Measurements from ENCODE around the gene GPC3. TPM values are rescaled to one million over a fixed set of nuclear protein-coding genes. Genes with fewer than 3 reads are reported as not detected.
"Not testable (repeated sequence)": the region's sequence is repeated elsewhere in the genome, so short reads cannot be mapped to it uniquely, and the experiment has no call there.

GPC3 gene
- total RNA-seq, result 4.9 TPM

GRCh38 chrX:133985164-133985966 lies at the start of gene GPC3:
Gene GPC3, minus strand, starts transcription at chrX:133985594.
- DNase-seq (ENCODE audit: low spot score), result no peak

GRCh38 chrX:134032441-134032840 lies 47.0 kb upstream of the GPC3 start:
- no peak for DNase-seq (ENCODE audit: low spot score)

- DNase-seq (ENCODE audit: low spot score), result peak; percentile 51
Measured at GRCh38 chrX:134026565-134027311, 41.3 kb upstream of the GPC3 start.

GRCh38 chrX:134025986-134026545 lies 40.7 kb upstream of the GPC3 start:
- no peak for DNase-seq (ENCODE audit: low spot score)

- no peak for DNase-seq (ENCODE audit: low spot score)
Measured at GRCh38 chrX:134024686-134025377, 39.4 kb upstream of the GPC3 start.

- DNase-seq (ENCODE audit: low spot score), result no peak
Measured at GRCh38 chrX:134023851-134024281, 38.5 kb upstream of the GPC3 start.

GRCh38 chrX:134020910-134021309 lies 35.5 kb upstream of the GPC3 start:
- no peak for DNase-seq (ENCODE audit: low spot score)

- DNase-seq (ENCODE audit: low spot score), result no peak
Measured at GRCh38 chrX:134019567-134020206, 34.3 kb upstream of the GPC3 start.

- not testable (repeated sequence) for DNase-seq (ENCODE audit: low spot score)
Measured at GRCh38 chrX:134016309-134016708, 30.9 kb upstream of the GPC3 start.

GRCh38 chrX:134015510-134015909 lies 30.1 kb upstream of the GPC3 start:
- not testable (repeated sequence) for DNase-seq (ENCODE audit: low spot score)

GRCh38 chrX:134013524-134013923 lies 28.1 kb upstream of the GPC3 start:
- DNase-seq (ENCODE audit: low spot score), result no peak

GRCh38 chrX:134013092-134013497 lies 27.7 kb upstream of the GPC3 start:
- DNase-seq (ENCODE audit: low spot score), result no peak

GRCh38 chrX:134010690-134011089 lies 25.3 kb upstream of the GPC3 start:
- no peak for DNase-seq (ENCODE audit: low spot score)

GRCh38 chrX:134007716-134008115 lies 22.3 kb upstream of the GPC3 start:
- no peak for DNase-seq (ENCODE audit: low spot score)

GRCh38 chrX:134006484-134007161 lies 21.2 kb upstream of the GPC3 start:
- DNase-seq (ENCODE audit: low spot score), result no peak

GRCh38 chrX:134004084-134004483 lies 18.7 kb upstream of the GPC3 start:
- no peak for DNase-seq (ENCODE audit: low spot score)

- no peak for DNase-seq (ENCODE audit: low spot score)
Measured at GRCh38 chrX:134002921-134003615, 17.7 kb upstream of the GPC3 start.

GRCh38 chrX:134000260-134001245 lies 15.2 kb upstream of the GPC3 start:
- no peak for DNase-seq (ENCODE audit: low spot score)

GRCh38 chrX:133999031-133999705 lies 13.8 kb upstream of the GPC3 start:
- no peak for DNase-seq (ENCODE audit: low spot score)
